Prostate gland (tissue), 2 donors: ENCODE measurements around the gene RABGGTA. TPM values are rescaled to one million over a fixed set of nuclear protein-coding genes. Genes with fewer than 3 reads are reported as not detected.

ENCODE experiments used
- DNase-seq: peaks from one replicate; pipeline ENCODE4 v3.0.0-alpha.2; 2019; ENCODE audit warnings: low spot score
- H3K27ac ChIP-seq, 2 donors: fragments of 200-600 bp; sonication (generic); 2 replicates each; pipeline ENCODE4 v1.5.1; 2017 to 2019
- H3K27me3 ChIP-seq: fragments of 200-600 bp; sonication (generic); replicated peaks from 2 replicates; pipeline ENCODE4 v1.5.1; 2019; ENCODE audit not compliant: insufficient read depth
- H3K36me3 ChIP-seq, 2 donors: fragments of 200-600 bp; sonication (generic); 1 replicate in 1 of 2; 2 replicates in 1 of 2; pipeline versions ENCODE4 v1.5.1 to v1.8.1; 2017 to 2019
- H3K4me1 ChIP-seq: fragments of 200-600 bp; sonication (generic); replicated peaks from 2 replicates; pipeline ENCODE4 v1.5.1; 2019
- H3K4me3 ChIP-seq, 2 donors: fragments of 200-600 bp; sonication (generic); 2 replicates each; pipeline ENCODE4 v1.5.1; 2017 to 2019
- H3K9me3 ChIP-seq: fragments of 200-600 bp; sonication (generic); 2 replicates; pipeline ENCODE4 v1.5.1; 2017
- CTCF ChIP-seq, 4 experiments: fragments of 200-600 bp in 2 of 4; fragments of 450-650 bp in 2 of 4; sonication (generic) in 2 of 4; IDR thresholded peaks; 1 replicate in 3 of 4; 2 replicates in 1 of 4; pipeline ENCODE4 v1.5.1; 2016 to 2019; ENCODE audit warnings: antibody characterized with exemption in 4 of 4, mild to moderate bottlenecking in 2 of 4, moderate library complexity in 2 of 4
- POLR2A ChIP-seq: fragments of 450-650 bp; IDR thresholded peaks from one replicate; pipeline ENCODE4 v1.6.1; 2016; ENCODE audit warnings: antibody characterized with exemption, mild to moderate bottlenecking
- POLR2AphosphoS5 ChIP-seq: sonication (generic); formaldehyde crosslinking; IDR thresholded peaks from one replicate; pipeline ENCODE4 v1.6.1; 2017; ENCODE audit warnings: antibody characterized with exemption
- WGBS: methylation state at CpG from one replicate; pipeline ENCODE4 v1.1.5; 2018; 5-methylcytosine and 5-hydroxymethylcytosine counted together
- intact Hi-C: fragments of 100-400 bp; cut with DNase I; formaldehyde crosslinking; loops from one replicate; pipeline ENCODE4 v1.14.2; 2022
- total RNA-seq, 2 donors: library from RNA; depleted of rRNA; stranded (reverse); fragments of >200 nt; gene quantifications; one replicate each; pipeline ENCODE4 v1.1.0, GENCODE V29; 2016

The RABGGTA gene
- total RNA-seq, result 10 to 100 TPM; 45.5 to 63.5 TPM

GRCh38 chr14:24271134-24271833 lies at the start of gene RABGGTA:
TSS of gene RABGGTA (minus strand) at chr14:24271597. CDS start at chr14:24271115, 482 bp downstream.
- no peaks in the 10 kb centered on the region for H3K27me3 ChIP-seq
- under 1% methylated on average over 54 of the region's 61 CpGs for WGBS
- H3K27ac ChIP-seq, result peak within 1 kb of the TSS; percentile 87 to 96
- H3K4me1 ChIP-seq, result no peaks in the 10 kb centered on the region
- TF ChIP-seq POLR2A, result peak; percentile 70
- peak; percentile 25 to 89 (median 78) for TF ChIP-seq CTCF (IDR thresholded peaks at IDR 0.05)
- peak; percentile 85 for TF ChIP-seq POLR2AphosphoS5
- DNase-seq, result peak; percentile 83
- H3K36me3 ChIP-seq, result peaks cover 0 to 3% of the 10 kb centered on the region in 2 donors
- H3K4me3 ChIP-seq, result peak within 1 kb of the TSS; percentile 74 to 99
- H3K9me3 ChIP-seq, result no peaks in the 10 kb centered on the region
- intact Hi-C loops, result loop anchor here (1.0 kb wide), 1 partner anchor 28 kb away; the partner anchor contains the start of genes DHRS1 and NOP9

GRCh38 chr14:24317141-24317928 lies 45.9 kb upstream of the RABGGTA start:
- TF ChIP-seq CTCF (IDR thresholded peaks at IDR 0.05) (no peak), POLR2AphosphoS5 (no peak), POLR2A (no peak)
- Histone ChIP-seq H3K4me1 (no peaks in the 10 kb centered on the region), H3K4me3 (no peak overlapping the region), H3K27ac (no peak overlapping the region), H3K36me3 (no peaks in the 10 kb centered on the region), H3K9me3 (no peaks in the 10 kb centered on the region), H3K27me3 (peaks cover 4% of the 10 kb centered on the region)
- intact Hi-C loops, result no loop called here
- WGBS, result 87% methylated on average over 3 of the region's 3 CpGs
- DNase-seq, result no peak

- intact Hi-C loops, result no loop called here
- DNase-seq, result no peak
- no peak overlapping the region for H3K4me3 ChIP-seq
- H3K27me3 ChIP-seq, result peaks cover 4% of the 10 kb centered on the region
- H3K4me1 ChIP-seq, result no peaks in the 10 kb centered on the region
- no peaks in the 10 kb centered on the region for H3K36me3 ChIP-seq
- WGBS, result 38% methylated on average over 18 of the region's 18 CpGs
- TF ChIP-seq CTCF (IDR thresholded peaks at IDR 0.05) (no peak), POLR2AphosphoS5 (no peak), POLR2A (no peak)
- H3K27ac ChIP-seq, result no peak overlapping the region
- H3K9me3 ChIP-seq, result no peaks in the 10 kb centered on the region
These were observed 45.2 kb upstream of the RABGGTA start for GRCh38 chr14:24316597-24316950.

- TF ChIP-seq POLR2A (no peak), CTCF (IDR thresholded peaks at IDR 0.05) (no peak), POLR2AphosphoS5 (no peak)
- WGBS, result 38% methylated on average over 50 of the region's 70 CpGs
- intact Hi-C loops, result no loop called here
- no peaks in the 10 kb centered on the region for H3K4me1 ChIP-seq
- no peak overlapping the region for H3K27ac ChIP-seq
- H3K4me3 ChIP-seq, result no peak overlapping the region
- H3K27me3 ChIP-seq, result peaks cover 4% of the 10 kb centered on the region
- DNase-seq, result no peak
- no peaks in the 10 kb centered on the region for H3K36me3 ChIP-seq
- no peaks in the 10 kb centered on the region for H3K9me3 ChIP-seq
These were observed 44.6 kb upstream of the RABGGTA start for GRCh38 chr14:24315807-24316596.
